ENCODE results near the gene PSMD5.

Gene PSMD5

DNA sequence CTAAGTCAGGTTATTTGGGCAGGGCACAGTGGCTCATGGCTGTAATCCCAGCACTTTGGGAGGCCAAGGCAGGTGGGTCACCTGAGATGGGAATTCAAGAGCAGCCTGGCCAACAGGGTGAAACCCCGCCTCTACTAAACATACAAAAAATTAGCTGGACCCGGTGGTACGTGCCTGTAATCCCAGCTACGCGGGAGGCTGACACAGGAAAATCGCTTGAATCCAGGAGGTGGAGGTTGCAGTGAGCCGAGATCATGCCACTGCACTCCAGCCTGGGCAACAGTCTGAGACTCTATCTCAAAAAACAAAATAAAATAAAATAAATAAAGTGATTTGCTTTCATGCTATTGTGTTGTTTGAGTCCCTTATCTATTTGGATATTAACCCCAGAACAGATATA, 41.3 kb downstream of the PSMD5 start:
- DNase-seq = no peak

DNA sequence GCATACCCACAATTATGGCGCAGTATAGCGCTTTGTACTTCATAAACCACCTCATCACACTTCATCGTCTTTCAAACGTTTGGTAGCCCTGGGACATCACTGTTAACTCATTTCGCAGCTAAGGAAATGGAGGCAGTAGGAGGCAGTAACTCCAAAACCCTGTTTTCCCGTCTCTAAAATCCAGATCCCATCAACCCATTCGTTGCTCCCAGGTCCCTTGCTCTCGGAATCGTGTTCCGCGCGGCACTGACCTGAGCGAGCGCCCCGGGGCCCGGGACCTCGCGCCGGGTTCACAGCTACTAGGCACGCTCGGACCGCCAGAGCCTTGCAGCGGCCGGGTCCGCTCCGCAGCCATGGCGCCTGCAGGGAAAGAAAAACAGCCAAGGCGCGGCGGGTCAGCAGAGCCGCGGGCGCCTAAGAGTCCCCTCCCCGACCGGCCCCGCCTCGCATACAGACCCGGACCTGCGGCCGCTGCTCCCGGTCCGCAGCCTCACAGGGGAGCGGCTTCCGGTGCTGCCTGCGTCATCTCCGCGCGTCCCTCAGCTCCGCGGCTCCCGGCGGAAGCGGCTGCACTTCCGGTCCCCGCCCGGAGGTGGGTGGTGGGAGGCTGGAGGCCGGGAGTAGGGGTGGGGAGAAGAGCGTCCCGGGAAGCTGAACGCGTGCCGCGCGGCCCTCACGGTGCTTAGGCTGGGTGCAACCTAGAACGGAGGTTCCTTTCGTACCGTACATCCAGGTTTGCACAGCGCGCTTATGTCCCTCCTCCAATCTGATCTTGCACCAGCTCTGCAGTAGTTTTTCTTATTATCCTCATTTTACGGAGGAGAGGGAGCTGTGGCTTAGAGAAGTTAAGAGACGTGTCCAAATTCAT, 49.6 kb downstream of the PSMD5 start, which contains the start of gene FBXW2:
TSS of gene FBXW2 (minus strand) at position 519 of the 868 bp plus-strand sequence. CDS start 5,158 bp downstream, outside the sequence.
- DNase-seq = peak; percentile 94

DNA sequence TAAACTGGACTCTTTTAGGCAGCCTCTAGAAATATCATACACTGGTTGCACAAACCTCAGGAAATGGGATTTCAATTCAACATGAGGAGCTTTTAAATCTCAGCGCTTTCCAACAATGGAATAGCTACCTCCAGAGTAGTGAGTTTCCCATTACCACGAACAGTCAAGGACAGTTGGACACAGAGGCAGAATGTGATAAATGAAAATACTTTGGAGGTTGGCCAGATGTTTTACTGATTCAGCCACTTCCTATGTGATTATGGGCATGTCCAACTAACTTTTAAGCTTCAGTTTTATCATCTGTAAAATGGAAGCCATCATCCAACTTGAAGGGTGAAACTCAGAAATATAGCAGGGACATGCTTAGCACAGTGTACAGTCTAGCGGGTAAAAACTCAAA, 51.6 kb downstream of the PSMD5 start:
- DNase-seq = no peak

DNA sequence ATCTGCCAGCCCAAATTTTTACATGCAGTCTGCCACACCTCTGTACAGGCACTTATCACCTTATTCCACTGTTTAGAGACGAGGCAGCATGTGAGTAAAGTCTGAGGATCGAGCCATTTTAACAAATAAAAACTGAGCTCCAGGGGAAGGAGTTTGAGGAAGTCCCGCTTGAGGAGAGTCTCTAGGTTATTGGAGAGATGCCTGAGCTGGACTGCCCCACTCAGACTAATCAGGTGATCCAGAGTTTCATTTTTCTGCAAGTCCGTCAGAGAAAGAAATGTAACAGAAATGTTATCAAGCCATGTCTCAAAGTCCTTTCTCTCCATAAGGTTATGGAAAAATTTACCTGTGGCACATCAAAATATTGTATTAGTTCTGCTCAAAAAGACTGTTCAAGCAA, 54.8 kb downstream of the PSMD5 start:
- no peak for DNase-seq

DNA sequence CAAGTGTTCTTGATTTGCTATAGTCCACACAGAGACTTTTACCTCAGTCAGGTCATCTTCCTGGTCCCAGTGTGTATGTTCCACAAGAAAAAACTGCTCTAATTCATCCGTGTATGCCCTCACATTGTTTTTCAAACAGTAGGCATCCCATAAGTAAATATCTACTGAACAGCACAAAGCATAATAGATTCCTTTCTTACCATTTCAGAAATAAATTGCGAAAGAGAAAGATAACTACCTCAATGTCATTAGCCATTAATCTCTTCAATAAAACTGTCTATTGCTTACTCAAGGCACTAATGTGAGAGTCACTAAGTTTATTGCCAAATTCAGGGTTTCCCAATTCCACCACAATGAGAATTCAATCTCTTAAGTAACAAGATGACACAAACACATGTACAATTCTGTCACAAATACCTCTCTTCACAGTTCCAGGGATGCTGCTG, 59.1 kb downstream of the PSMD5 start:
- no peak for DNase-seq

DNA sequence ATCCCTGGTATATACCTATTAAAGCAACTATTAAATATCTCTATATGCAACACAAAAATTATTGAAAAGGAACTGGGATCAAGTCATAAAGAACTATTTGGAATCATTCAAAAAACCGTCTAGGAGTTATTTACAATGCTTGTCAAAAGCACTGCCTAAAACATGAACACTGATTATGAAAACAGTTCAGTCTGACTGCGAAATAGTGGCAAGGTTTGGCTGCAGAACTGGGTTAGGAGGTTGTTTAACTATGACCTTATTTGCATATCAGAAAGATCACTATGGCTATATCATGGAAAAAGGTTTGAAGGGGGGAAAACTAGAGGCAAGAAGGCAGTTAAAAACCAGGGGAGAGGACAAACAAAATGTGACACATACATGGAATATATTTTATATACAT, 61.5 kb downstream of the PSMD5 start:
- DNase-seq = no peak

DNA sequence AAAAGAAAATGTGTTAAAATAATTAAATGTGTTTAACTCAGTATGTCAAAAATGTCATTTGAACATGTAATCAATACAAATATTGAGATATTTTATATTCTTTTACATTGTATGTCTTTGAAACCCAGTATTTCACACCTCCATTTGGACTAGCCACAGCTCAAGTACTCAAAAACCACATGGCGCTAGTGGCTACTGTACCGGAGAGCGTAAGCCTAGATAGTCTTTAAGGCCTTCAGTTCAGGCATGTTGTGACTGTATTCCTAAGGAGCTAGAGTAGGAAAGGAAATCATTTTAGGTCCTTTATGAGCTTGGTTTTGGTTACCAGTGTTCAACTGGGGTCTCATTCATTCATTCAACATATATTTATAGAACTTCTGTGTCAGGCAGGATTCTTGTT, 62.4 kb downstream of the PSMD5 start:
- DNase-seq = no peak

DNA sequence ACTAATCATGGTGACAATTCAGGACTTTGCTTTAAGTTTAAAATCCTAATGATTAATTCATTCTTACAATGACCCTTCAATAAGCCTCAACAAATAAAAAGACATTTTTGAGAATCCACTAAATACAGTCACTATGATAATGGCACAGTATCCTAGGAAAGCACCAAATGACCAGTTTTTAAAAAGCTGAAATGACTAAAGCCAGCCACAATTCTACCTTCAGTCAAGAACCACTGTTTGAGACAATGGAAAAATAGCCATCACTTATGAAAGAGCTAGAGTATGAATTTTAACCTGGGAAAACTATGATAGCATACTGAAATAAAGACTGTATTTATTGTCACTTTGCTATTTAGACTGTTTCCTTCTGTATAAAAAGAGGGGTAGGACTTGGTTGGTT, 63.5 kb downstream of the PSMD5 start:
- DNase-seq = no peak

DNA sequence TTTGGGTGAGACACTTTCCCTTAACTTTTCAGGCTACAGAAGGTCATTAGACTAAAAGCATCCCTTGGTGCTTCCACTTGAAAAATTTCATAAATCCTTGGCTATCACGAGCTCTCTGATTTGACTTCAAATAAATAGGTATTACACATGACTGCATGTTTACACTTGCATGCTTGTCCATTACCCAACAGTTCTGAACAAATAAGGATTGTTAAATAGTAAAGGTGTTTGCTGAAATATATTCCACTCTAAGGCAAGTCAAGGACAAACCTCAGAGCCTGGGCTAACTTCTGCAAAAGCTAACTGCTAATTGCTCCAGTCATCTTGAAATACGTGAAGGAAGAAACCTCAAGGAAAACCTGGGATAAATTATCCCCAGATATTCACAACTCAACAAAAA, 64.0 kb downstream of the PSMD5 start:
- no peak for DNase-seq

DNA sequence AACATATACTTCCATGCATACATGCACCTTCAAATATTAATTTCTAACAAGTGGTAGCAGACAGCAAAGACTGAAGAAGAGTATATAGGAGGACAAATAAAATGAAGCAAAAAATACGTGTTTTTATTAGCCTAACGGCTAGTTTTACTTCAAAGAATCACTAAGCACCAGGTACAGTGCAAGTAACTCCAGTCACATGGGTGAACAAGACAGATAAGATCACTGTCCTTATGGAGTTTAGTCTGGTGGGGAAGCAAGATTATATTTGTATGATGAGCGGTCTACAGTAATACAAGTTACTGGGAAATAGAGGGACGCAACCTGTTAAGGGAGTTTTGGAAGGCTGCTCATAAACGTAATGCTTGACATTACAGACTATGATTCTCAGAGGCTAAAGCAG, 65.5 kb downstream of the PSMD5 start:
- DNase-seq = no peak

DNA sequence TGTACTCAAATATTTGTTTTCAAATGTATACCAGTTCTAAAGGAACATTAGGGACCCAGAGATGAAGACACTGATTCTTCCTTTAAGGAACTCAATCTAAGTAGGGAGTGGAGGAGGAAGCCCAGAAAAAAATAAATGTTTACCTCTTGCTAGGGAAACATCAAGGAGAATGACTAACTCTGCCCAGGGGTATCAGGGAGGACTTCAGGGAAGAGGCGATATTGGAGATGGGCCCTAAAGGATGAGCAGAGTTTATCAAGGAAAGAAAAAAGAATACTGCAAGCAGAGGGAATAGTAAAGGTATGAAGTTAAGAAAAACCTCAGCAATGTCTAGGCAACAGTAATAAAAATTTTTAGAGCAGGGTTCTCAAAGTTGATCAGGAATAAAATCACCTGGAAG, 65.9 kb downstream of the PSMD5 start:
- no peak for DNase-seq

DNA sequence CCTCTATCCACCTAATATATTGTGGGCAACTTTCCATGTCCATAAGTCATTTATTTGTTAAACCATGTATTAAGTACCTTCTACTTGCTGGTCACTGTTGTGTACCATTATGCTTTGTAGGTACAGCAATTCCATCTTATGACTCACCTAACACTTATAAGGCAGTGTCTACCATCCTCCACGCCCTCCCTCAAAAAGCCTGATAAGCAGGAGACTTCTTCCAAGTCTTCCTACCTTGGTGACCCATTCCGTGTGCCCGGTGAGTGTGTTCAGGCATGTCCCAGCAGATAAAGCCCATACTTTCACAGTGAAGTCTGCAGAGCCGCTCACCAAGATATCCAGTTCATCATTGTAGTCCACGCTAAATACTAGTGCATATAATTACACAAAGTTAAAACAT, 66.9 kb downstream of the PSMD5 start:
- no peak for DNase-seq

DNA sequence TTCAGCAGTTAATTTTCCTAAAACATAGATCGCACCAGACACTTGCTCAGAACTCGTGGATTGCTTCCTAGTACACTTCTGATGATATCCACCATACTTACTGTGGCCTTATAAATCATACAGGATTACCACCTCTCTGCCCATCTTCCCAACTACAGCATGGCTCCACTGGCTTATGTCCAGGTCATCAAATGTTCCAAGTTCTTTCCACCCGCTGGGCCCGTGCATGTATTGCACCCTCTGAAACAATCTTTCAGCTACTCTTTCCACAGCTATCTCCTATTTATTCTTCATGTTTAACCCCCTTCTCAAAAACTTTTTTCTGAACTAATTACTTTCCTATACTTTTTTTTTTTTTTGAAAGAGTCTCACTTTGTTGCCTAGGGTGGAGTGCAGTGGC, 68.0 kb downstream of the PSMD5 start:
- no peak for DNase-seq

DNA sequence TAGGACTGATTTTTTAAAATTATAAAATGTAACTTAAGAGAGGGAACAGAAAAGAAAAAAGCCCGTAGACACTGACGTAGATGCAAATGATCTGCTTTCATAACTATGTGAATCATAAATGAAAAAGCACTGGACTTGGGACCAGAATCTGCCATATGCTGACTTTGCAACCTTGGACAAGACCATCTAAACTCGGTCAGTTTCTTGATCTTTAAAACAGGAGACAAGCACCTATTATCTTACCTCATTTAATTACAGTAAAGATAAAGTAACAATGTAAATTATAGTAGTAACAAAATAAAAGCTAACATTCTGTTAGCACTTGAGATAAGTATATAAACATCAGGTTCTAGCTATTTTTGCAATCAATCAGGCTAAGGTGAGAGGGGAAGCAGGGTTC, 69.5 kb downstream of the PSMD5 start:
- DNase-seq = no peak

DNA sequence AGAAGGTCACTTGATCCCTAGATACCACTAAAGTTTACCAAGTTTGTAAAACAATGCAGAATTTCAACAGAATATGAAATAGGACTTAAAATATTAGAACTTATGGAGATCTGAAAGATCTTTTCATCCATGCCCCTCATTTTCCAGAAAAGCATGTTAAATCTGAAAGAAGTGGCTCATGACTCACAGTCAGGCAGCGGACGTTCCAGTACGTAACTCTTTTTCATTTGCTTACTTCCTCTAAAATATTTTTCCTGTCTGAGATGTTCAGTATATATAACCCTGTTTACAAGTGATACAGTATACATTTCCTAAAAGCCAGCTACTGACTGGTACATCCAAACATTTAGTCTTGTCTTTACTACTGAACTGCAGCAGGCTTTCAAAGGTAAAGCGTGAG, 71.8 kb downstream of the PSMD5 start:
- DNase-seq = no peak

DNA sequence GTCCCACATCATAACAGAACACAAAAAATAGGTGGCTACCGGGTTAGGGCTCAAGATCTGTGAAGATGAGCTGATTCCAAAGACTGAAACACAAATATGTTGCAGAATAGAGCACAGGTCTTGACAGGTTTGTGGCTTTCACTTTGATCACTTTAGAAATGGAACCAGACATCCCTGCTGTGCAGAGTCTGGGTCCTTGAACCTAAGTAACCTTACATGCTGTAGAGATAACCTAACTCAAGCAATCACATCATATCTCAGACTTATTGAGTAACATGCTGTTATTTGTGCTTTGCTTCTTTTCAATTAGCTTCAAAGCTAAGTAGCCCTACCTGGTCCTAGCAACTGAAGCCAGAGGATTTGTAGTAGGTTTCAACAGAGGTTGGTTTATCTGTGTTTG, 73.8 kb downstream of the PSMD5 start:
- DNase-seq = no peak

DNA sequence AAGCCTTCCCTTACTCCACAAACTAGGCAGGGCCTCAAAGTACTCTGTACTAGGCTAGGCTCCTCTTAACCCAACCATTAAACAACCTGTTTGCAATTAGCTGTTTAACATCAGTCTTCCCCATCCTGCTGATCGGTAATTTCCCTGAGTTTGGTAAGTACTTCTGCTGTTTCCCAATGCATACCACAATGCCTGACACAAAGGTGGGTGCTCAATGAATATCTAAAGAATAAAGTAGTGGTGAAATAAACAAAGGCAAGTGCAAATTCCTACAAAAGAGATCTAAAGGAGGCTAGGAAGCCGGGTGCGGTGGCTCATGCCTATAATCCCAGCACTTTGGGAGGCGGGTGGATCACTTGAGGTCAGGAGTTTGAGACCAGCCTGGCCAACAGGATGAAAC, 74.5 kb downstream of the PSMD5 start:
- DNase-seq = no peak

DNA sequence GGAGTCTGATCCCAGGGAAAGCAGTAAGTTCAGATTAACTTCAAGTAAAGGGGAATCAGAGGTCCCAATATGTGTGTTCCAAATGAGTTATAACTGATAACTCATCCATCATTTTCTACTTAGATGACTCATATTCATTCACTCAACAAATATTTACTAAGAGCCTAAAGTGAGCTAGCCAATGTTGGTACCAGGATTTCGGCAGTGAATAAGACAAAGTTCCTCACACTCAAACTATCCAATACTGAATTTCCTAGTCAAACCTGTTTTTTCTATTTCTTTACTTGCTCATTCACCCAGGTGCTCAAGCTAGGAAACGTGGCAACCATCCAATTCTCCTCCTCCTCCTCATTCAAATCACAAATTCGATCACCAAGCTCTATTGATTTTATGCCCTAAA, 75.3 kb downstream of the PSMD5 start:
- DNase-seq = no peak
